Stimulated activated CD4-positive, alpha-beta T cell treated with anti-CD3 and anti-CD28 coated beads, Interleukin-2, amount 100 ng/mL, for 4 hours (primary cell): Measurements from ENCODE around the gene ZC2HC1C.
"Not testable (repeated sequence)": the region's sequence is repeated elsewhere in the genome, so short reads cannot be mapped to it uniquely, and the experiment has no call there.

Experiments
- DNase-seq: peaks from one replicate; pipeline ENCODE4 v3.0.0-alpha.2; 2020; ENCODE audit warnings: low read depth

ZC2HC1C gene

GRCh38 chr14:75094896-75095295 is 25.5 kb downstream of the ZC2HC1C start:
- DNase-seq = no peak

GRCh38 chr14:75095690-75096089 is 26.2 kb downstream of the ZC2HC1C start:
- DNase-seq = no peak

- no peak for DNase-seq
Measured at GRCh38 chr14:75096959-75097358, 27.5 kb downstream of the ZC2HC1C start.

GRCh38 chr14:75098212-75098611 is 28.8 kb downstream of the ZC2HC1C start:
- DNase-seq = no peak

- no peak for DNase-seq
Measured at GRCh38 chr14:75098682-75099081, 29.2 kb downstream of the ZC2HC1C start.

GRCh38 chr14:75101491-75101890 is 32.0 kb downstream of the ZC2HC1C start:
- no peak for DNase-seq

GRCh38 chr14:75107186-75107585 is 37.7 kb downstream of the ZC2HC1C start:
- no peak for DNase-seq

- no peak for DNase-seq
Measured at GRCh38 chr14:75109877-75110276, 40.4 kb downstream of the ZC2HC1C start.

- DNase-seq = no peak
Measured at GRCh38 chr14:75113932-75114539, 44.6 kb downstream of the ZC2HC1C start.

- DNase-seq = no peak
Measured at GRCh38 chr14:75119056-75119455, 49.6 kb downstream of the ZC2HC1C start.

- DNase-seq = no peak
Measured at GRCh38 chr14:75120541-75121291, 51.3 kb downstream of the ZC2HC1C start.

- no peak for DNase-seq
Measured at GRCh38 chr14:75121552-75121951, 52.1 kb downstream of the ZC2HC1C start.

- no peak for DNase-seq
Measured at GRCh38 chr14:75123991-75124390, 54.5 kb downstream of the ZC2HC1C start.

- DNase-seq = no peak
Measured at GRCh38 chr14:75125617-75126016, 56.2 kb downstream of the ZC2HC1C start.

GRCh38 chr14:75126121-75126544 is 56.7 kb downstream of the ZC2HC1C start:
- no peak for DNase-seq

GRCh38 chr14:75126679-75127473 is 57.4 kb downstream of the ZC2HC1C start, which contains the start of gene NEK9:
NEK9 (minus strand) TSS chr14:75127048; CDS start chr14:75126921, 127 bp downstream.
- DNase-seq = peak; percentile 77

GRCh38 chr14:75127474-75127820 is 58.0 kb downstream of the ZC2HC1C start:
- not testable (repeated sequence) for DNase-seq

GRCh38 chr14:75127903-75128595 is 58.6 kb downstream of the ZC2HC1C start:
- DNase-seq = no peak

GRCh38 chr14:75128596-75128990 is 59.2 kb downstream of the ZC2HC1C start:
- no peak for DNase-seq
